ENCODE measurements around the gene C10orf90.

The C10orf90 gene

GRCh38 chr10:126437635-126438406 is 232.7 kb downstream of the C10orf90 start:
- H3K4me1 ChIP-seq (ENCODE audit: control insufficient read depth, insufficient read depth, low read length): no peaks in the 10 kb centered on the region
- H3K27ac ChIP-seq (ENCODE audit: extremely low read depth, low read depth, low read length): no peak overlapping the region
- no peaks in the 10 kb centered on the region for H3K9me3 ChIP-seq (ENCODE audit: control insufficient read depth, insufficient read depth, low read depth, low read length)
- no peak overlapping the region for H3K4me3 ChIP-seq (ENCODE audit: low read depth, low read length)
- no peaks in the 10 kb centered on the region for H3K36me3 ChIP-seq (ENCODE audit: control insufficient read depth in 2 of 2, insufficient read depth in 1 of 2, low read length in 2 of 2)
- TF ChIP-seq, protein P1, sequence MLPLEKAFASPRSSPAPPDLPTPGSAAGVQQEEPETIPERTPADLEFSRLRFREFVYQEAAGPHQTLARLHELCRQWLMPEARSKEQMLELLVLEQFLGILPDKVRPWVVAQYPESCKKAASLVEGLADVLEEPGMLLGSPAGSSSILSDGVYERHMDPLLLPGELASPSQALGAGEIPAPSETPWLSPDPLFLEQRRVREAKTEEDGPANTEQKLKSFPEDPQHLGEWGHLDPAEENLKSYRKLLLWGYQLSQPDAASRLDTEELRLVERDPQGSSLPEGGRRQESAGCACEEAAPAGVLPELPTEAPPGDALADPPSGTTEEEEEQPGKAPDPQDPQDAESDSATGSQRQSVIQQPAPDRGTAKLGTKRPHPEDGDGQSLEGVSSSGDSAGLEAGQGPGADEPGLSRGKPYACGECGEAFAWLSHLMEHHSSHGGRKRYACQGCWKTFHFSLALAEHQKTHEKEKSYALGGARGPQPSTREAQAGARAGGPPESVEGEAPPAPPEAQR (tag by site-specific recombination; IDR thresholded peaks at IDR 0.05): no peak
- TF ChIP-seq, protein P2, sequence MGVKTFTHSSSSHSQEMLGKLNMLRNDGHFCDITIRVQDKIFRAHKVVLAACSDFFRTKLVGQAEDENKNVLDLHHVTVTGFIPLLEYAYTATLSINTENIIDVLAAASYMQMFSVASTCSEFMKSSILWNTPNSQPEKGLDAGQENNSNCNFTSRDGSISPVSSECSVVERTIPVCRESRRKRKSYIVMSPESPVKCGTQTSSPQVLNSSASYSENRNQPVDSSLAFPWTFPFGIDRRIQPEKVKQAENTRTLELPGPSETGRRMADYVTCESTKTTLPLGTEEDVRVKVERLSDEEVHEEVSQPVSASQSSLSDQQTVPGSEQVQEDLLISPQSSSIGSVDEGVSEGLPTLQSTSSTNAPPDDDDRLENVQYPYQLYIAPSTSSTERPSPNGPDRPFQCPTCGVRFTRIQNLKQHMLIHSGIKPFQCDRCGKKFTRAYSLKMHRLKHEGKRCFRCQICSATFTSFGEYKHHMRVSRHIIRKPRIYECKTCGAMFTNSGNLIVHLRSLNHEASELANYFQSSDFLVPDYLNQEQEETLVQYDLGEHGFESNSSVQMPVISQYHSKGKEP (tag by site-specific recombination; IDR thresholded peaks at IDR 0.05): no peak
- TF ChIP-seq TRIM28 (IDR thresholded peaks at IDR 0.05; ENCODE audit: borderline replicate concordance, low read length): no peak
- no peak for TF ChIP-seq ZBTB7A (tag by site-specific recombination; IDR thresholded peaks at IDR 0.05; ENCODE audit: low read depth)
- no peak for TF ChIP-seq ZNF132 (tag by site-specific recombination; IDR thresholded peaks at IDR 0.05; ENCODE audit: borderline replicate concordance)
- TF ChIP-seq ZNF133 (tag by site-specific recombination; IDR thresholded peaks at IDR 0.05): no peak
- no peak for TF ChIP-seq ZBTB11 (tag by site-specific recombination; conservative IDR thresholded peaks at IDR 0.05; ENCODE audit: low read depth)
- no peak for TF ChIP-seq ZSCAN30 (tag by site-specific recombination; IDR thresholded peaks at IDR 0.05)
- TF ChIP-seq, protein P3, sequence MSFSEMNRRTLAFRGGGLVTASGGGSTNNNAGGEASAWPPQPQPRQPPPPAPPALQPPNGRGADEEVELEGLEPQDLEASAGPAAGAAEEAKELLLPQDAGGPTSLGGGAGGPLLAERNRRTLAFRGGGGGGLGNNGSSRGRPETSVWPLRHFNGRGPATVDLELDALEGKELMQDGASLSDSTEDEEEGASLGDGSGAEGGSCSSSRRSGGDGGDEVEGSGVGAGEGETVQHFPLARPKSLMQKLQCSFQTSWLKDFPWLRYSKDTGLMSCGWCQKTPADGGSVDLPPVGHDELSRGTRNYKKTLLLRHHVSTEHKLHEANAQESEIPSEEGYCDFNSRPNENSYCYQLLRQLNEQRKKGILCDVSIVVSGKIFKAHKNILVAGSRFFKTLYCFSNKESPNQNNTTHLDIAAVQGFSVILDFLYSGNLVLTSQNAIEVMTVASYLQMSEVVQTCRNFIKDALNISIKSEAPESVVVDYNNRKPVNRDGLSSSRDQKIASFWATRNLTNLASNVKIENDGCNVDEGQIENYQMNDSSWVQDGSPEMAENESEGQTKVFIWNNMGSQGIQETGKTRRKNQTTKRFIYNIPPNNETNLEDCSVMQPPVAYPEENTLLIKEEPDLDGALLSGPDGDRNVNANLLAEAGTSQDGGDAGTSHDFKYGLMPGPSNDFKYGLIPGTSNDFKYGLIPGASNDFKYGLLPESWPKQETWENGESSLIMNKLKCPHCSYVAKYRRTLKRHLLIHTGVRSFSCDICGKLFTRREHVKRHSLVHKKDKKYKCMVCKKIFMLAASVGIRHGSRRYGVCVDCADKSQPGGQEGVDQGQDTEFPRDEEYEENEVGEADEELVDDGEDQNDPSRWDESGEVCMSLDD (tag by site-specific recombination; IDR thresholded peaks at IDR 0.05): no peak
- no peak for TF ChIP-seq ZNF843 (tag by site-specific recombination; IDR thresholded peaks at IDR 0.05)
- no peak for TF ChIP-seq PBX3 (CRISPR knock-in tag; IDR thresholded peaks at IDR 0.05)
- no peak for TF ChIP-seq ZNF529 (tag by site-specific recombination; IDR thresholded peaks at IDR 0.05; ENCODE audit: insufficient replicate concordance)
- no peak for TF ChIP-seq ZNF473 (tag by site-specific recombination; IDR thresholded peaks at IDR 0.05)
- TF ChIP-seq, protein P4, sequence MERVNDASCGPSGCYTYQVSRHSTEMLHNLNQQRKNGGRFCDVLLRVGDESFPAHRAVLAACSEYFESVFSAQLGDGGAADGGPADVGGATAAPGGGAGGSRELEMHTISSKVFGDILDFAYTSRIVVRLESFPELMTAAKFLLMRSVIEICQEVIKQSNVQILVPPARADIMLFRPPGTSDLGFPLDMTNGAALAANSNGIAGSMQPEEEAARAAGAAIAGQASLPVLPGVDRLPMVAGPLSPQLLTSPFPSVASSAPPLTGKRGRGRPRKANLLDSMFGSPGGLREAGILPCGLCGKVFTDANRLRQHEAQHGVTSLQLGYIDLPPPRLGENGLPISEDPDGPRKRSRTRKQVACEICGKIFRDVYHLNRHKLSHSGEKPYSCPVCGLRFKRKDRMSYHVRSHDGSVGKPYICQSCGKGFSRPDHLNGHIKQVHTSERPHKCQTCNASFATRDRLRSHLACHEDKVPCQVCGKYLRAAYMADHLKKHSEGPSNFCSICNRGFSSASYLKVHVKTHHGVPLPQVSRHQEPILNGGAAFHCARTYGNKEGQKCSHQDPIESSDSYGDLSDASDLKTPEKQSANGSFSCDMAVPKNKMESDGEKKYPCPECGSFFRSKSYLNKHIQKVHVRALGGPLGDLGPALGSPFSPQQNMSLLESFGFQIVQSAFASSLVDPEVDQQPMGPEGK (tag by site-specific recombination; IDR thresholded peaks at IDR 0.05): no peak
- TF ChIP-seq, protein P5, sequence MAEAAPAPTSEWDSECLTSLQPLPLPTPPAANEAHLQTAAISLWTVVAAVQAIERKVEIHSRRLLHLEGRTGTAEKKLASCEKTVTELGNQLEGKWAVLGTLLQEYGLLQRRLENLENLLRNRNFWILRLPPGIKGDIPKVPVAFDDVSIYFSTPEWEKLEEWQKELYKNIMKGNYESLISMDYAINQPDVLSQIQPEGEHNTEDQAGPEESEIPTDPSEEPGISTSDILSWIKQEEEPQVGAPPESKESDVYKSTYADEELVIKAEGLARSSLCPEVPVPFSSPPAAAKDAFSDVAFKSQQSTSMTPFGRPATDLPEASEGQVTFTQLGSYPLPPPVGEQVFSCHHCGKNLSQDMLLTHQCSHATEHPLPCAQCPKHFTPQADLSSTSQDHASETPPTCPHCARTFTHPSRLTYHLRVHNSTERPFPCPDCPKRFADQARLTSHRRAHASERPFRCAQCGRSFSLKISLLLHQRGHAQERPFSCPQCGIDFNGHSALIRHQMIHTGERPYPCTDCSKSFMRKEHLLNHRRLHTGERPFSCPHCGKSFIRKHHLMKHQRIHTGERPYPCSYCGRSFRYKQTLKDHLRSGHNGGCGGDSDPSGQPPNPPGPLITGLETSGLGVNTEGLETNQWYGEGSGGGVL (tag by site-specific recombination; IDR thresholded peaks at IDR 0.05): no peak
- no peak for TF ChIP-seq ZNF311 (tag by site-specific recombination; IDR thresholded peaks at IDR 0.05; ENCODE audit: borderline replicate concordance)
- no peak for TF ChIP-seq ZNF202 (tag by site-specific recombination; IDR thresholded peaks at IDR 0.05; ENCODE audit: borderline replicate concordance)
- CTCF ChIA-PET: interaction anchor here (1.0 kb wide), 1 partner anchor 9 kb away, joined by 3 read pairs; no protein-coding TSS in a partner anchor
- POLR2A ChIA-PET: no interaction called here

All from HEK293 (cell line).